OCI-LY1 (cell line): ENCODE data around the gene ZBTB7A.
A peak's percentile ranks its signal among the peaks of the same experiment; 100 is the strongest.

Source experiments
- H2AFZ ChIP-seq: fragments of 200-600 bp; sonication (generic), shearing (Covaris generic); 2 replicates; pipeline ENCODE4 v1.6.0; 2014; ENCODE audit warnings: antibody characterized with exemption, mild to moderate bottlenecking, low read length
- H3F3A ChIP-seq: fragments of 200-600 bp; sonication (generic), shearing (Covaris generic); 2 replicates; pipeline ENCODE4 v1.6.0; 2014; ENCODE audit warnings: mild to moderate bottlenecking, antibody characterized with exemption, low read length, moderate library complexity; ENCODE audit not compliant: insufficient read depth
- H3K27ac ChIP-seq: fragments of 200-600 bp; sonication (generic); 2 replicates; pipeline ENCODE4 v1.5.1; 2014; ENCODE audit warnings: low read length, mixed run types, mild to moderate bottlenecking, low read depth; ENCODE audit not compliant: poor library complexity, severe bottlenecking
- H3K27me3 ChIP-seq: fragments of 200-600 bp; sonication (generic); 2 replicates; pipeline ENCODE4 v1.6.0; 2014; ENCODE audit warnings: antibody characterized with exemption, mild to moderate bottlenecking, low read length, moderate library complexity; ENCODE audit not compliant: insufficient read depth
- H3K36me3 ChIP-seq: fragments of 200-600 bp; sonication (generic); 2 replicates; pipeline ENCODE4 v1.6.1; 2014; ENCODE audit warnings: mild to moderate bottlenecking, antibody characterized with exemption, low read length, moderate library complexity, mixed read lengths; ENCODE audit not compliant: insufficient read depth
- H3K4me1 ChIP-seq: fragments of 200-600 bp; sonication (generic); 2 replicates; pipeline ENCODE4 v1.5.1; 2014; ENCODE audit warnings: mild to moderate bottlenecking, low read length, moderate library complexity; ENCODE audit not compliant: insufficient read depth, severe bottlenecking
- H3K4me2 ChIP-seq: fragments of 200-600 bp; sonication (generic), shearing (Covaris generic); 2 replicates; pipeline ENCODE4 v1.6.1; 2014; ENCODE audit warnings: low read length
- H3K4me3 ChIP-seq: fragments of 200-600 bp; sonication (generic); 2 replicates; pipeline ENCODE4 v1.5.1; 2014; ENCODE audit warnings: low read length, low read depth, mild to moderate bottlenecking, mixed read lengths; ENCODE audit not compliant: poor library complexity, severe bottlenecking
- H3K79me2 ChIP-seq: fragments of 200-600 bp; shearing (Covaris generic); 2 replicates; pipeline ENCODE4 v1.6.1; 2016; ENCODE audit warnings: mixed run types, low read length, mixed read lengths; ENCODE audit not compliant: insufficient read depth
- H3K9ac ChIP-seq: fragments of 200-600 bp; sonication (generic), shearing (Covaris generic); 2 replicates; pipeline ENCODE4 v1.6.1; 2014; ENCODE audit warnings: mild to moderate bottlenecking, low read length, mixed read lengths
- H3K9me2 ChIP-seq: fragments of 200-600 bp; sonication (generic), shearing (Covaris generic); 2 replicates; pipeline ENCODE4 v1.6.1; 2014; ENCODE audit warnings: low read depth, mild to moderate bottlenecking, low read length, mixed read lengths
- H3K9me3 ChIP-seq: fragments of 200-600 bp; shearing (Covaris generic); 2 replicates; pipeline ENCODE4 v1.6.1; 2014; ENCODE audit warnings: low read length, mixed read lengths
- H4K20me1 ChIP-seq: fragments of 200-600 bp; sonication (generic), shearing (Covaris generic); 2 replicates; pipeline ENCODE4 v1.6.0; 2016; ENCODE audit warnings: mild to moderate bottlenecking, low read length; ENCODE audit not compliant: insufficient read depth
- CTCF ChIP-seq: fragments of 200-600 bp; sonication (generic), shearing (Covaris generic); IDR thresholded peaks from 2 replicates; pipeline ENCODE4 v1.5.1; 2017; ENCODE audit warnings: mild to moderate bottlenecking, antibody characterized with exemption, low read length, moderate library complexity, mixed read lengths
- EZH2 ChIP-seq: fragments of 200-600 bp; sonication (generic), shearing (Covaris generic); IDR thresholded peaks from 2 replicates; pipeline ENCODE4 v1.8.0; 2017; ENCODE audit warnings: borderline replicate concordance, mixed run types, mild to moderate bottlenecking, antibody characterized with exemption, low read length, moderate library complexity, mixed read lengths

The ZBTB7A gene

GRCh38 chr19:4059453-4059871 lies 7.2 kb downstream of the ZBTB7A start:
- Histone ChIP-seq H3K27me3 (no peaks in the 10 kb centered on the region), H3K9me2 (no peaks in the 10 kb centered on the region), H4K20me1 (no peaks in the 10 kb centered on the region), H3K4me2 (peak overlapping the region; percentile 89; the same call in 1 of the 2 replicates), H3K4me1 (peaks cover 54% of the 10 kb centered on the region), H2AFZ (no peak overlapping the region), H3K9ac (no peak overlapping the region), H3K36me3 (peaks cover 35% of the 10 kb centered on the region), H3K4me3 (peak overlapping the region; percentile 95), H3K9me3 (no peaks in the 10 kb centered on the region), H3K79me2 (peaks cover 76% of the 10 kb centered on the region), H3K27ac (no peak overlapping the region), H3F3A (no peaks in the 10 kb centered on the region)
- no peak for TF ChIP-seq CTCF
- TF ChIP-seq EZH2 = no peak

DNA sequence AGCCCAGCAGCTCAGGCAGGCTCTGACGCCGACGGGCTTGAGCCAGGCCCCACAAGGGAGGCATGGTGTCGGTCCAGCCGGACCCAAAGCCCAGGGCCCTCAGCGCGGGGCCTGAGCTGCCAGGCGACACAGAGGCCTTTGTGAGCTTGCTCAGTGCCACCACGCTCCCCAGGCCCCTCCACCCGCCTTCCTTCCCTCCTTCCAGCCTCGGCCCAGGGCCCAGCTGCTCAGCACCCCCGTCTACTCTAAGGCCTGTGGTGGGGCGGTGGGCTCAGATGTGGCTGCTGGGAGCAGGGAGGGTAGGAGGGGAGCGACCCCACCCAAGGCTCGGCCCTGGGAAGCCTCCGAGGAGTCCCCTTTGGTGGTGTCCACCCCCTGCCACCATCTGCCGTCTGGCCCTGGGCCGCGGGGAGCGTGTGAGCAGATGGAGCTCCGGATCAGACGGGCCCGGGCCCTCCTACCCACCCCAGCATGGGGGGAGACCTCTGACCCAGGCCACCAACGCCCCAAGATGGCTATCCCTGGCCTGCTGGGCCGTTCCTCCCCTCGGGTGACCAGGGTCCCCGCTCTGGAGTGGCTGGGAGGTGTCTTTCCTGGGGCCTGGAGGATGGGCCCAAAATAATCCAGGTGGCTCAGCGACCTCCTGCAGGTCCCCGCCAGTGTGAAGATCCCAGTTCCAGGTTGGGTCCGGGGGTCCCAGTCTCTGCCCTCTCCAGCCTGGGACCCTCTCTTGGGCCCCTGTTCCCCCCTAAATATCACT lies 7.8 kb downstream of the ZBTB7A start:
- peaks cover 50% of the 10 kb centered on the region for H3K4me1 ChIP-seq
- H3K4me2 ChIP-seq = peak overlapping the region; percentile 89; the same call in 1 of the 2 replicates
- H3K27me3 ChIP-seq = no peaks in the 10 kb centered on the region
- H3K9me2 ChIP-seq = no peaks in the 10 kb centered on the region
- H3K9me3 ChIP-seq = no peaks in the 10 kb centered on the region
- no peaks in the 10 kb centered on the region for H3F3A ChIP-seq
- H2AFZ ChIP-seq = no peak overlapping the region
- no peak overlapping the region for H3K4me3 ChIP-seq
- H3K36me3 ChIP-seq = peaks cover 35% of the 10 kb centered on the region
- TF ChIP-seq EZH2 (no peak), CTCF (no peak)
- no peak overlapping the region for H3K27ac ChIP-seq
- peaks cover 71% of the 10 kb centered on the region for H3K79me2 ChIP-seq
- H3K9ac ChIP-seq = no peak overlapping the region
- no peaks in the 10 kb centered on the region for H4K20me1 ChIP-seq

DNA sequence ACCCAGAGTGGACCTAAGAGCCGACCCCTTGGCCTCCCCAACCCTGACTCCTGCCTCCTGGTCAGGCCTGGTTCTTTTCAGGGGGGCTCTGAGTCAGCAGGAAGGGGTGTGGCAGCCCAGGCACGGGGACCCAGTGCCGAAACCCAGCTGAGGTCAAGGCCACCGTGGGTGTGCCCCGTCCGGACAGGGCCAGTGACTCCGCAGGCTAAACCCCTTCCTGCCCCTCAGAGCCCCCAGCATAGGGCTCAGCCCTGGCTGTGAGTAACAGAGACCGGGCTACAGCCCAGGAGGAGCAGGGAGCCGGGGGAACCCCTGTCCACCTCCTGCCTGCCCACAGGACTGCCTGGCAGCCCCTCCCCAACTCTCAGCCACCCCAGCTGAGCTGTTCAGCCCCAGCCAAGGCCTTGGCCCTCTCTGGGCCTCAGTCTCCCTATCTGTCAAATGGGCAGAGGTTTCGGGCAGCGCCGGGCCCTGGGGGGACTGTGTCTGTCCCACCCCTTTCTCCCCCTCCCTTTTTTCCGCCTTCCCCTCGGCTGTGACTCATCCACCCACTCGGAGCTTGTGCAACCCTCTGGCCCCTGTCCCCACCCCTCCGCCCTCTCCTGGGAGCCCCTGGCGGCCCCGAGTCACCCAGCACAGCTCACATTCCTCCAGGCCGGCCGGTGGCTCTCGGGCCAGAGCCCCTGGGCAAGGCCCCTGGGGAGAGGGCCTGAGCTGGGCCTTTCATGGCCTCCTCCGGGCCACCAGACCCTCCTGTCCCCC lies 8.6 kb downstream of the ZBTB7A start:
- H3K27ac ChIP-seq = no peak overlapping the region
- peaks cover 44% of the 10 kb centered on the region for H3K4me1 ChIP-seq
- H3K9ac ChIP-seq = no peak overlapping the region

More for the DNA sequence above, 8.6 kb downstream of the ZBTB7A start:
- no peak overlapping the region for H3K4me2 ChIP-seq
- no peaks in the 10 kb centered on the region for H3K9me3 ChIP-seq
- H2AFZ ChIP-seq = no peak overlapping the region
- H3K27me3 ChIP-seq = no peaks in the 10 kb centered on the region
- no peaks in the 10 kb centered on the region for H3K9me2 ChIP-seq
- H3K79me2 ChIP-seq = peaks cover 65% of the 10 kb centered on the region
- H3K36me3 ChIP-seq = peaks cover 35% of the 10 kb centered on the region
- TF ChIP-seq EZH2 (no peak), CTCF (no peak)
- H3K4me3 ChIP-seq = no peak overlapping the region
- no peaks in the 10 kb centered on the region for H4K20me1 ChIP-seq
- H3F3A ChIP-seq = no peaks in the 10 kb centered on the region
